HCT116 (cell line): ENCODE data around the gene STRN. TPM values are rescaled to one million over a fixed set of nuclear protein-coding genes. Genes with fewer than 3 reads are reported as not detected.
"Not testable (repeated sequence)": the region's sequence is repeated elsewhere in the genome, so short reads cannot be mapped to it uniquely, and the experiment has no call there.

Source experiments
- ATAC-seq: fragments of 200-7000 bp; cut with Tn5 transposase; 2 replicates; pipeline ENCODE4 v1.9.1; 2020; ENCODE audit warnings: mild to moderate bottlenecking, moderate library complexity
- BruUV-seq: library from RNA; stranded (reverse); fragments of 400-500 nt; replicated peaks from 2 replicates; lab custom pipeline; 2021; lab: Mats Ljungman, UMichigan
- CTCF ChIA-PET: fragments of 300-600 bp; sonication (Branson Sonifier 250); formaldehyde crosslinking; loops from one replicate; lab custom pipeline; 2021; ENCODE audit warnings: antibody characterized with exemption; lab: Charles Lee
- POLR2A ChIA-PET: fragments of 300-600, 350-600 bp; sonication (Branson Sonifier 250); formaldehyde crosslinking; loops from one replicate; lab custom pipeline; 2021; ENCODE audit warnings: antibody characterized with exemption; lab: Charles Lee
- RAD21 ChIA-PET, 2 experiments: fragments of 300-600 bp; sonication (Branson Sonifier 250); formaldehyde crosslinking; loops; one replicate each; lab custom pipeline; 2023; ENCODE audit warnings: low total read pairs in 2 of 2; ENCODE audit not compliant: uncharacterized antibody in 2 of 2, unreplicated experiment in 2 of 2, low non-redundant PET in 1 of 2; lab: Charles Lee
- DNase-seq: peaks from one replicate; pipeline ENCODE4 v3.0.0-alpha.2; 2010; ENCODE audit warnings: low read depth, low spot score
- H2AFZ ChIP-seq: fragments of 200-600 bp; shearing (Covaris generic), sonication (generic); 2 replicates; pipeline ENCODE4 v1.6.1; 2017; ENCODE audit warnings: low read depth, mixed run types, mixed read lengths, antibody characterized with exemption, low read length; ENCODE audit not compliant: poor library complexity, severe bottlenecking
- H3K27ac ChIP-seq: 2 replicates; pipeline ENCODE4 v1.5.1; 2012; ENCODE audit warnings: low read depth, low read length
- H3K27me3 ChIP-seq: fragments of 200-600 bp; sonication (generic); 2 replicates; pipeline ENCODE4 v1.6.1; 2016; ENCODE audit warnings: mixed run types, low read length, mixed read lengths; ENCODE audit not compliant: insufficient read depth
- H3K36me3 ChIP-seq, 2 experiments: fragments of 200-500 bp in 1 of 2; fragments of 200-600 bp in 1 of 2; sonication (Bioruptor generic) in 1 of 2; sonication (generic) in 1 of 2; 2 replicates each; pipeline versions ENCODE4 v1.5.1 to v1.6.1; 2014 to 2016; ENCODE audit warnings: low read length in 2 of 2, inconsistent platforms in 1 of 2, mixed read lengths in 1 of 2, mixed run types in 1 of 2; ENCODE audit not compliant: insufficient read depth in 2 of 2, control insufficient read depth in 1 of 2
- H3K4me1 ChIP-seq, 2 experiments: fragments of 200-600 bp in 1 of 2; sonication (generic) in 1 of 2; 2 replicates each; pipeline versions ENCODE4 v1.5.1 to v1.6.1; 2012 to 2017; ENCODE audit warnings: low read length in 2 of 2, inconsistent platforms in 1 of 2, mild to moderate bottlenecking in 1 of 2, mixed read lengths in 1 of 2, mixed run types in 1 of 2, moderate library complexity in 1 of 2; ENCODE audit not compliant: insufficient read depth in 2 of 2, control insufficient read depth in 1 of 2
- H3K4me2 ChIP-seq: fragments of 200-600 bp; sonication (generic); 2 replicates; pipeline ENCODE4 v1.6.1; 2017; ENCODE audit warnings: mixed run types, low read length, mixed read lengths
- H3K4me3 ChIP-seq, 2 experiments: fragments of 200-600 bp in 1 of 2; sonication (generic) in 1 of 2; replicated peaks in 1 of 2; 2 replicates each; pipeline ENCODE4 v1.5.1; 2011 to 2016; ENCODE audit warnings: low read length in 2 of 2, control low read depth in 1 of 2, low read depth in 1 of 2, mild to moderate bottlenecking in 1 of 2, mixed read lengths in 1 of 2, mixed run types in 1 of 2
- H3K79me2 ChIP-seq: fragments of 200-600 bp; sonication (generic); 2 replicates; pipeline ENCODE4 v1.6.1; 2017; ENCODE audit warnings: mild to moderate bottlenecking, mixed run types, low read length, moderate library complexity, mixed read lengths; ENCODE audit not compliant: insufficient read depth
- H3K9ac ChIP-seq: fragments of 200-600 bp; sonication (generic); 2 replicates; pipeline ENCODE4 v1.6.1; 2016; ENCODE audit warnings: low read length, mixed read lengths
- H3K9me2 ChIP-seq: fragments of 200-600 bp; sonication (generic), shearing (Covaris generic); 2 replicates; pipeline ENCODE4 v1.6.1; 2017; ENCODE audit warnings: mixed run types, mild to moderate bottlenecking, moderate library complexity; ENCODE audit not compliant: insufficient read depth
- H3K9me3 ChIP-seq, 2 experiments: fragments of 200-500 bp in 1 of 2; fragments of 200-600 bp in 1 of 2; sonication (Bioruptor generic) in 1 of 2; sonication (generic) in 1 of 2; 2 replicates each; pipeline ENCODE4 v1.6.1; 2014 to 2017; ENCODE audit warnings: low read length in 2 of 2, mixed read lengths in 2 of 2, inconsistent platforms in 1 of 2, low read depth in 1 of 2, mild to moderate bottlenecking in 1 of 2, mixed run types in 1 of 2, moderate library complexity in 1 of 2; ENCODE audit not compliant: control insufficient read depth in 1 of 2, insufficient read depth in 1 of 2
- H4K20me1 ChIP-seq: fragments of 200-600 bp; sonication (generic), shearing (Covaris generic); 2 replicates; pipeline ENCODE4 v1.6.1; 2017; ENCODE audit warnings: mixed run types, mild to moderate bottlenecking, moderate library complexity; ENCODE audit not compliant: insufficient read depth
- ATF3 ChIP-seq: IDR thresholded peaks from 2 replicates; pipeline ENCODE4 v1.6.1; 2012
- CBX3 ChIP-seq: IDR thresholded peaks from 2 replicates; pipeline ENCODE4 v1.6.1; 2012; ENCODE audit warnings: low read depth
- CTCF ChIP-seq, 3 experiments: fragments of 200-600 bp in 1 of 3; sonication (generic) in 1 of 3; IDR thresholded peaks in 2 of 3; conservative IDR thresholded peaks in 1 of 3; 2 replicates each; pipeline ENCODE4 v1.5.1; 2012 to 2017; ENCODE audit warnings: low read depth in 2 of 3, low read length in 2 of 3, antibody characterized with exemption in 1 of 3, borderline replicate concordance in 1 of 3, control low read depth in 1 of 3, mild to moderate bottlenecking in 1 of 3, mixed read lengths in 1 of 3, mixed run types in 1 of 3, moderate library complexity in 1 of 3; ENCODE audit not compliant: insufficient read depth in 1 of 3
- EZH2 ChIP-seq: fragments of 200-600 bp; sonication (generic); IDR thresholded peaks from 2 replicates; pipeline ENCODE4 v1.6.1; 2017; ENCODE audit warnings: antibody characterized with exemption, mixed run types
- JUND ChIP-seq: IDR thresholded peaks from 2 replicates; pipeline ENCODE4 v1.6.1; 2012
- POLR2A ChIP-seq: IDR thresholded peaks from 2 replicates; pipeline ENCODE4 v1.7.0; 2011; ENCODE audit warnings: borderline replicate concordance; ENCODE audit not compliant: insufficient read depth, insufficient read length; ENCODE audit errors: extremely low read depth
- POLR2AphosphoS5 ChIP-seq: IDR thresholded peaks from 2 replicates; pipeline ENCODE4 v1.6.1; 2011; ENCODE audit warnings: mild to moderate bottlenecking, low read depth, low read length, moderate library complexity
- SRF ChIP-seq: IDR thresholded peaks from 2 replicates; pipeline ENCODE4 v1.6.1; 2012; ENCODE audit warnings: low read depth
- ZBTB33 ChIP-seq: IDR thresholded peaks from 2 replicates; pipeline ENCODE4 v1.6.1; 2011; ENCODE audit warnings: mild to moderate bottlenecking, low read length, moderate library complexity; ENCODE audit not compliant: insufficient replicate concordance; ENCODE audit errors: extremely low read depth
- ZFX ChIP-seq: fragments of 450-650 bp; IDR thresholded peaks from 2 replicates; pipeline ENCODE4 v1.6.1; 2017
- ZNF274 ChIP-seq: fragments of 200-500 bp; sonication (Bioruptor generic); IDR thresholded peaks from 2 replicates; pipeline ENCODE4 v1.6.1; 2014; ENCODE audit warnings: mild to moderate bottlenecking, low read depth, low read length, inconsistent platforms
- intact Hi-C: fragments of 100-400 bp; cut with micrococcal nuclease; formaldehyde crosslinking; loops from 2 replicates; pipeline ENCODE4 v1.10.0; 2022
- total RNA-seq: library from RNA; stranded (reverse); gene quantifications from one replicate; pipeline ENCODE4 v1.2.1, GENCODE V29; 2021; ENCODE audit not compliant: unreplicated experiment

The STRN gene
- total RNA-seq, 1 experiment from 2014 or later: 26.4 TPM

GRCh38 chr2:36831185-36831584, 135.2 kb downstream of the STRN start:
- Histone ChIP-seq H3K4me3 (no peak overlapping the region), H2AFZ (no peak overlapping the region), H3K36me3 (no peaks in the 10 kb centered on the region), H3K9me3 (no peaks in the 10 kb centered on the region), H3K4me1 (no peaks in the 10 kb centered on the region), H3K27me3 (no peaks in the 10 kb centered on the region), H3K9ac (no peak overlapping the region), H3K4me2 (no peak overlapping the region), H3K9me2 (no peaks in the 10 kb centered on the region), H4K20me1 (no peaks in the 10 kb centered on the region), H3K79me2 (no peaks in the 10 kb centered on the region), H3K27ac (no peak overlapping the region)
- intact Hi-C loops: no loop called here
- ATAC-seq: no peak
- no TSS peak for BruUV-seq
- POLR2A ChIA-PET: no interaction called here
- RAD21 ChIA-PET: no interaction called here
- no peak for TF ChIP-seq JUND
- CTCF ChIA-PET: no interaction called here
- DNase-seq: no peak

- H3K79me2 ChIP-seq, H3K27ac ChIP-seq, H3K9me3 ChIP-seq, H3K27me3 ChIP-seq, RAD21 ChIA-PET, H3K4me1 ChIP-seq, H4K20me1 ChIP-seq, POLR2A ChIA-PET, H3K9me2 ChIP-seq, H3K4me3 ChIP-seq, CTCF ChIA-PET, H3K9ac ChIP-seq, H2AFZ ChIP-seq, H3K4me2 ChIP-seq, H3K36me3 ChIP-seq, BruUV-seq, ATAC-seq, intact Hi-C loops, DNase-seq: not testable (repeated sequence)
Measured at GRCh38 chr2:36824683-36825082, 141.7 kb downstream of the STRN start.

GRCh38 chr2:36824273-36824672, 142.1 kb downstream of the STRN start:
- no peak overlapping the region for H3K4me2 ChIP-seq
- H3K9me3 ChIP-seq: no peaks in the 10 kb centered on the region
- ChIA-PET POLR2A (no interaction called here), CTCF (no interaction called here), RAD21 (no interaction called here)
- no peak overlapping the region for H2AFZ ChIP-seq
- intact Hi-C loops: no loop called here
- H3K9me2 ChIP-seq: no peaks in the 10 kb centered on the region
- ATAC-seq: no peak
- no peaks in the 10 kb centered on the region for H3K36me3 ChIP-seq
- no peaks in the 10 kb centered on the region for H3K79me2 ChIP-seq
- H3K27ac ChIP-seq: no peak overlapping the region
- no peaks in the 10 kb centered on the region for H3K4me1 ChIP-seq
- BruUV-seq: no TSS peak
- no peak overlapping the region for H3K9ac ChIP-seq
- no peak for DNase-seq
- no peaks in the 10 kb centered on the region for H4K20me1 ChIP-seq
- no peak overlapping the region for H3K4me3 ChIP-seq
- no peaks in the 10 kb centered on the region for H3K27me3 ChIP-seq
- TF ChIP-seq SRF (no peak), ATF3 (no peak), EZH2 (no peak), ZBTB33 (no peak), ZNF274 (no peak), ZFX (no peak), CBX3 (no peak), JUND (no peak), POLR2A (no peak), POLR2AphosphoS5 (no peak), CTCF (IDR thresholded peaks at IDR 0.05 in 2 of 3, conservative IDR thresholded peaks at IDR 0.05 in 1 of 3; ENCODE audit: borderline replicate concordance in 1 of 3, insufficient read depth in 1 of 3, low read depth in 2 of 3, low read length in 2 of 3) (no peak)
